Non-pigmented ciliary epithelial cell (primary cell): Measurements from ENCODE around the gene BRCA2.

Experiments used
- DNase-seq: peaks from one replicate; pipeline ENCODE4 v3.0.0-alpha.2; 2010; ENCODE audit warnings: low read depth

BRCA2 gene

GRCh38 chr13:32315238-32316027, at the start of gene BRCA2, which contains the start of gene ZAR1L:
Gene BRCA2, plus strand, starts transcription at chr13:32315508. Its CDS starts 953 bp downstream, at chr13:32316461.
Gene ZAR1L, minus strand, starts transcription at chr13:32315363. Its CDS starts 3,438 bp downstream, at chr13:32311925.
- DNase-seq, result peak; percentile 47

GRCh38 chr13:32265726-32266125, 49.6 kb upstream of the BRCA2 start:
- DNase-seq, result no peak

GRCh38 chr13:32266130-32266529, 49.2 kb upstream of the BRCA2 start:
- DNase-seq, result no peak

- DNase-seq, result no peak
Measured at GRCh38 chr13:32267836-32268439, 47.4 kb upstream of the BRCA2 start.

- DNase-seq, result no peak
Measured at GRCh38 chr13:32272021-32272683, 43.2 kb upstream of the BRCA2 start.

- DNase-seq, result no peak
Measured at GRCh38 chr13:32277839-32278238, 37.5 kb upstream of the BRCA2 start.

GRCh38 chr13:32278426-32278825, 36.9 kb upstream of the BRCA2 start:
- DNase-seq, result peak; percentile 58

GRCh38 chr13:32281096-32281495, 34.2 kb upstream of the BRCA2 start:
- DNase-seq, result no peak

GRCh38 chr13:32282096-32282711, 33.1 kb upstream of the BRCA2 start:
- DNase-seq, result no peak

- DNase-seq, result peak; percentile 72
Measured at GRCh38 chr13:32284927-32285632, 30.2 kb upstream of the BRCA2 start.

GRCh38 chr13:32285633-32285965, 29.7 kb upstream of the BRCA2 start:
- no peak for DNase-seq

- no peak for DNase-seq
Measured at GRCh38 chr13:32297206-32297605, 18.1 kb upstream of the BRCA2 start.

- no peak for DNase-seq
Measured at GRCh38 chr13:32298695-32299094, 16.6 kb upstream of the BRCA2 start.

GRCh38 chr13:32299893-32300292, 15.4 kb upstream of the BRCA2 start:
- DNase-seq, result no peak

GRCh38 chr13:32300406-32300805, 14.9 kb upstream of the BRCA2 start:
- no peak for DNase-seq

- no peak for DNase-seq
Measured at GRCh38 chr13:32300920-32301319, 14.4 kb upstream of the BRCA2 start.

- DNase-seq, result no peak
Measured at GRCh38 chr13:32302461-32302860, 12.8 kb upstream of the BRCA2 start.

- DNase-seq, result no peak
Measured at GRCh38 chr13:32305646-32306045, 9.7 kb upstream of the BRCA2 start.

- DNase-seq, result no peak
Measured at GRCh38 chr13:32309312-32310133, 5.8 kb upstream of the BRCA2 start.

- DNase-seq, result no peak
Measured at GRCh38 chr13:32310134-32310706, 5.1 kb upstream of the BRCA2 start.
